Stimulated activated naive CD4-positive, alpha-beta T cell treated with Interleukin-2 at 50 U/mL for 16 hours (primary cell): ENCODE measurements around the gene MKRN2OS.

Experiments used
- DNase-seq: peaks from one replicate; lab custom pipeline; 2025; lab: John Stamatoyannopoulos, UW

Gene MKRN2OS, protein sequence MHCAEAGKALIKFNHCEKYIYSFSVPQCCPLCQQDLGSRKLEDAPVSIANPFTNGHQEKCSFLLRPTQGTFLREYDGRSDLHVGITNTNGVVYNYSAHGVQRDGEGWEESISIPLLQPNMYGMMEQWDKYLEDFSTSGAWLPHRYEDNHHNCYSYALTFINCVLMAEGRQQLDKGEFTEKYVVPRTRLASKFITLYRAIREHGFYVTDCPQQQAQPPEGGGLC

DNA sequence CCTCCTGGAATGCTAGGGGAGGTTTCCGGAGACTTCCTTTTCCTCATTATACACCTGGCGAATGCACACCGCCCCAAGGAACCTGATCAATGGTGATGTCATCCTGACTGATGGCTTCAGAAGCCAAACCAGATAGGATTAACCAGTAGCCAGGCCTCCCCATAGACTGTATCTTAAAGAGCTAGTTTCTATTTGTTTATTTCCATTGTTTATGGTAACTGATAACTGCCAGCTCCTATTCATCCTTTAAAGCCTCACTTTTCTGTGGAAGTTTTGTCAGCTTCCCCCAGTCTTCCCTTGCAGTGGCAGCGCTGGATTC, at the start of gene MKRN2OS:
Gene MKRN2OS, minus strand, starts transcription at position 27 of the 319 bp plus-strand sequence. CDS start 35 bp downstream, outside the sequence.
- no peak for DNase-seq

DNA sequence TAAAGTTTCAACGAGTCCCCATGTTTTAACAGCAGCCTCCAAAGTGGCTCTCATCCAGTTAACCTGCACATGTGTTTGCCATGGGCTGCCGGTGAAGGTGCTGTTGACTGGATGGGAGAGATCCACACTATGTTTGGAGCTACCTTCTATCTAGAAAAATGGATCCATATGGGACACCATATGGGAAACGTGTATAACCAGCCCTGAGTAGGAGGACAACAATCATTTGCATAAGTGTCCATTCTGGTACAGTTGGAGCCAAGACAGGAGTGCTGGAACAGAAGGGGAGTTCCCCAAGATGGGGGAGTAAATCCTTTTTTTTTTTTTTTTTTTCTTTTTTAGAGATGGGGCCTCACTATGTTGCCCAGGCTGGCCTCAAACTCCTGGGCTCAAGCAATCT, 48.2 kb upstream of the MKRN2OS start:
- DNase-seq = no peak

DNA sequence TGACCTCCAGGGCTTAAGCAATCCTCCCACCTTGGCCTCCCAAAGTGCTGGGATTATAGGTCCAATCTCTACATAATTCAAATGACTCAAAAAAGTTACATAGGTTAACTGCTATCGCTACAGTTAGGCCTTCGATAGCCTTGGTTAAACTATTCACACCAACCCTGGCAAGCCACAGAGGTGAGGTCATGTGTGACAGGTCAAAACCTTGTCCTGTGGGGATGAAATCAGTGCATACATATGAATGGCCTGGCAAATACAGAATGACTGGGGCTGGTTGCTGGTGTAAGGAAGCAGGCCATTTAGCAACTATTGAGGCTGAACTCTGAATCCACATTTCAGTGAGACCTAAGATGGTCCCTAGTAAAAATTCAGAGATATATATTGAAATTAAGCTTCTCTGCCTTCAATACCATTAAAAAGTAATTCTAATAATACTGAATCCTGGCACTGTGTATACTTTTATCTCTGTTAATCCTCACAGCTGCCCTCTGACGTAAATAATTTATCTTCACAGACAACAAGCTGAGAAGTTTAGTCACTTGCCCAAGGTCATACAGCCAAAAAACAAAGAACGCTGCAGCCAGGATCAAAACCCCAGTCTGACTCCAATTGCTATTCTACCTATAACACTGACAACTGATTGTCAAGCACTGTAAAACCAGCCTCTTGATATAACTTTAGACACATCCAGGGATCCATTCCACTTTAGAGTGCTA, 46.9 kb upstream of the MKRN2OS start:
- DNase-seq = no peak

DNA sequence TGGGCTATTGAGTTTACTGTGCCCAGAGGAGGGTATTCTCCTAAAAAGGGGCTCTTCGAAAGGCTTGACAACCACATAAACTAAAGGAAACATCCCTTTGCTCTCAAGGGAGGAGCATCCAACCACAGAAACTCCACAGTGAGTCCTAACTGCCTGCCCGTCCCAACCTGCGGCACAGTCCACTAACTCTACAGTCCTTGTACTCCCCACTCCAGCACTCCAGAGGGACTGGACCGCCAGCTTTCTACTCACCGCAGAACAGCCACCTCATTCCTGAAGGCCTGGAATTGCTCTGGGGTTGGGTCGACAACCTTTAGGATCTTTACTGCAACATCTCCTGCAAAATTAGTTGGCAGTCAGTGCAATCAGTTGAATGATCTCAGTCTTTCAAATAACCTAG, 46.2 kb upstream of the MKRN2OS start:
- DNase-seq = no peak

DNA sequence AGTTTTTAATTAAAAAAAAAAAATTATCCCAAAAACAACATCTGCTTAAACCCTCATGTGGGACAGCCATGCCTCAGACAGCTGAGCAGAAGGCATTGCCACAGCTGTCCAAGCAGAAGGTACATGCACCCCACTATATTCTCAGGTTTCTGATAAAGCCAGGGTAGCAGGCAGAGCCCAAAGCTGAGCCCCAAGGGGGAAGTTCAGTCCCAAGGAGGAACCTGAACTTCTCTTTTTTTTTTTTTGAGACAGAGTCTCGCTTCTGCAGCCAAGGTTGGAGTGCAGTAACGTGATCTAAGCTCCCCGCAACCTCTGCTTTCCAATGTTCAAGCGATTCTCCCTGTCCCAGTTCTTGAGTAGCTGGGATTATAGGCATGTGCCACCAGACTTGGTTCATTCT, 44.8 kb upstream of the MKRN2OS start:
- no peak for DNase-seq

DNA sequence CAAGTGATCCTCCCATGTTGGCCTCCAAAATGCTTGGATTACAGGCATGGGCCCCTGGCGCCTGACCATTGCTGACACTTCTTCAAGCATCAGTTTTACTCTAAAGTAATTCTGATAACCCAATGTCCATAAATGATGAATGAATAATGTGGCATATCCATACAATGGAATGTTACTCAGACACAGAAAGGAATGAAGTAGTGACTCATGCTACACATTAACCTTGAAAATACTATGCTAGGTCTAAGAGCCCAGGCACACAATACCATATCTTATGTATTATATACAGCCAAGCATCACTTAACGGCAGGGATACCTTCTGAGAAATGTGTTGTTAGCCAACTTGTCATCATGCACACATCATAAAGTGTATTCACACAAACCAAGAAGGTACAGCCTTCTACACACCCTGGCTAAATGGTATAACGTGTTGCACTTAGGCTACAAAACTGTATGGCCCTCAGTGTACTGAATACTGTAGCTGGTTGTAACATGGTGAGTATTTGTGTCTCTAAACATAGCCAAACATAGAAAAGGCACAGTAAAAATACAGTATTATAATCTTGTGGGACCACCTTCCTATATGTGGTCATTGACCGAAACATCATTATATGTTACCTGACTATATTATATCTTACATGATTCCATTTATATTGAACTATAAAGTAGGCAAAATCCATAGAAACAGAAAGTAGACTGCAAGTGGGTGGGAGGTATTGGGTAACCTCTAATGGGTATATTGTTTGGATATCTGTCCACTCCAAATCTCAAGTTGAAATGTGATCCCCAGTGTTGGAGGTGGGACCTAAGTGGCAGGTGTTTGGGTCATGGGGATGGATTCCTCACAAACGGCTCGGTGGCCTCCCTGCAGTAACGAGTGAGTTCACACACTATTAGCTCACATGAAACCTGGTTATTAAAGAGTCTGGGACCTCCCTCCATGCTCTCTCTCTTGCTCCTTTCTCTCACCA, 43.0 kb upstream of the MKRN2OS start:
- no peak for DNase-seq

DNA sequence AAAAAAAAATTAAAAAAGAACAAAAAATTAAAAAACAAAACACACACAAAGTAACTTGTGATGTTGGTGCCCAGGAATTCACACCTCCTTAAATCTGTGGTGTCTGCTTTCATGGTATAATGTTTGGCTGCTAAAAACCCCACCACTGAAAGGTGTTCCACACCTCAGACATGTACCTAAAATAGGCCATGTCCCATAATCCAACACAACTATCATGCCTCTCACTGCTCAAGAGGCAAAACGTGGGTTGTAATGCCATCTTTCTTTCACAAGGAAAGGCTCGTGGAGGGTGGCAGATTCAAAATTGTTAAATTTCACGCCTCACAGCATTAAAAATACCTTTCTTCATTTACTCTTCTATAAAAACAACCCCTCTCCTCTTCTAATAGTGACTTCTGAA, 41.1 kb upstream of the MKRN2OS start:
- no peak for DNase-seq

DNA sequence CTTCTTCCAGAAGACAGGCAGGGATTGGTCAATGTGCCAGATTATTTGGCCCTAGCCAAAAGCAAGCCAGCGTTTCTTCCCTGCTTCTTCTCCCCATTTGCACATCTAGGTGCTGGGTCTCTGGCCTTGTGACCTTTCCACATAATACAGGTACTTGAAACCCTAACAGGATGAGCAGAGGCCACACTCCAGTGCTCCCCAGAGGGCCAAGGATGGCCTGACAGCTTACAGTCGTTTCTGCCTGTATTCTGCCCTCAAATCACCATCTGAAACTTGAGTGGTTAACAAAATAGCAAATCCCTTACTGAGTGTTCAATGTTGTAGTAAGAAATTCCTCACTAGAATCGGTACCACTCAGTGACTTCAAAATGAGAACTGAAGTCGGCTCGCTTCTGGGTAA, 40.7 kb upstream of the MKRN2OS start:
- DNase-seq = no peak

DNA sequence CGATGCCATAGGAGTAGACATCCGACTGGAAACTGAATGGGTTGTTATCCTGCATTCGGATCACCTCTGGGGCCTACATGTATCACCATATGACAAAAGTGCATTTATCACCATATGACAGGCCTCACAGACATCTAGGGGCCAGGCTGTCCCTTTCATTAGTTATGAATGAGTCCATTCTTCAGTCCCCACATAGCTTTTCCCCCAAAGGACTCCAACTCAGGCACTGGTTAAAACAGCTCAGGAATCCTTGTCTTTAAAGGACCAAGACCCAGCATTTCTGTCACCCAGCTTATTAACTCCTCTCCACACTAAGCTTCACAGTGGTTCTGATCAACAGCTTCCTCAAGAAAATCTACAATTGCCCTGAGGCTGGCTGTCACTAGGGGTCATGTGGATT, 39.9 kb upstream of the MKRN2OS start:
- no peak for DNase-seq

DNA sequence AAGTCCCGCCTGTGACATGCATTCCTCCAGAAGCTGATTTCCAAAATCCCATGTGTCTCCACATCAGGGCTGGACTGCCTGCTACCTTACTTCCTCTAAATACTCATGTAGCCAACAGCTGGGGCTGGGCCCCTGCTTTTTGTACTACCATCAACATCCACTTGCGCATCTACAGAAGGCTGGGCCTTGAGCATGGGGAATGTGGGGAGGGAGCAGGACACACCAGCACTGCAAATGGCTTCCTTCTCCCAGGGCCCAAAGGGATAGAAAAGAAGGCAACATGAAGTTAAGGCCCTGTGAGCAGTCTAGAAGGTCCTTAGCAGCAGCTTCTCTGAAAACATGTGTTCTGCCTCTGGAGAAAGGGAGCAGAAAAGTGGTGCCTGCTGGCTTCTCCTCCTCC, 38.8 kb upstream of the MKRN2OS start:
- DNase-seq = no peak

DNA sequence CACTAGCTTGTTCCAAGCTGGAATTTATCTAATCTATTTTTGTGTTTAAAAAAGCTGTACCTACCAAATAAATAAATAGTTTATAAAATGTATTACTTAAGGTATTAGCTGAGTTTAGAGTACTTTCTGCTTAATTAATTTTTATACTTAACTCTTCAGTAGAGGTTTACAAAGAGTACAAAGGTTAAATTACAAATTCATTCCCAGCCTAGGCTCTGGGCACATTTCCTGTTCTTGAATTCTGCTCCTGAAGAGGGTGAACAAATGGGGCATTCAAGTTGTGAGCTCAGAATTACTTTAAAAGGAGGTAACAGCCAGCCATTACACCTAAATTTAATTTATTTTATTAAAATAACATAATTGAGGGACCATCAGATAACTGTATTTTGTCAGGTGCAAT, 38.0 kb upstream of the MKRN2OS start:
- DNase-seq = no peak

DNA sequence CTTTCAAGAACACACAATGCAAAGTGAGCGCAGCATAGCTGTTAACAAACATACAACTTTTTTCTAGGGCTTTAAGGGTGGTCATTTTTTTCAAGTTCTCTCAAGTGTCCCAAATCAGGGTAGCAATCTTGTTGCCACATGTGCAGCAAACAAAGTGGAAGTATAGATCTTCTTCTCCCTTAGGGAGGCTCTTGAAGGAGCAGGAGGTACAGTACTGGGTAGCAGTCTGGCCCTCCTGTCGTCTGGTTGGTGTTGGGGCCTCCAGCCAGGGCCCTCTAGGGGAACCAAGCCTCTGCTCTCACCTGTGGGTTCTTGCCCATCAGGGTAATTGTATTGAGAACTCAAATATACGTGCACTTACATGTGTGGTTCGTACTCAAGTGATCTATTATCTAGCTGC, 37.4 kb upstream of the MKRN2OS start:
- DNase-seq = no peak

DNA sequence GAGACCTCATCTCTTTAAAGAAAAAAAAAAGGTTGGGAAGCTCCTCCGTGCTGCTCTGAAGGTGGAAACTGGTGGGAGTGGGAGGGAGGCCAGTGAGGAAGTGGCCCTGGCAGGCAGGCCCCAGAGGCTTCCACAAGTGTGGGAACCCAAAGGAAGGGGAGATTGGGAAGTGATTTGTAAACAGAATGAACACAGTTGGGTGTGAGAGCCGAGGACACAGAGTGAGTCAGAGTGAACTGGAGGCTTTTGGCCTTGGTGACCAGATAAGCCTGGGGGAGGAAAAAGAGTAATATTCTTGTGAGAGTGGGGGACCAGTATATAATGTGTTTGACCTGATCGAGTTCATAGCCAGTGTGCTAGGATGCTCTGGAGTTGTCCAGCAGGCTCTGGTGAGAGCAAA, 34.6 kb upstream of the MKRN2OS start:
- no peak for DNase-seq

DNA sequence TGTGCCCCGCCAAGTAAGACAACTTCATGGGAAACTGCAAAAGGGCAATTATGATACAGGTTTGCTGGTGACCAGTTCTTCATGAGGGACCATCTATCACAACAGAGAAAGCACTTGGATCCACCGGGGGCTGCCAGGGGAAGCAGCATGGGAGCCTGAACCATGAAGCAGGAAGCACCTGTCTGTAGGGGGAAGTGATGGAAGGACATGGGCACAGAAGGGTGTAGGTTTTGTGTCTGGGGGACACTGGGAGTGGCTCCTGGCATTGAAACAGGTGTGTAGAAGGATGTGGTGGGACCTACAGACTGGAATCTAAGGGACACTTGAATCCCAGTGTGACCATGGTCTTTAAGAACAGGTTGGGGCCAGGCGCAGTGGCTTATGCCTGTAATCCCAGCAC, 34.2 kb upstream of the MKRN2OS start:
- DNase-seq = no peak

DNA sequence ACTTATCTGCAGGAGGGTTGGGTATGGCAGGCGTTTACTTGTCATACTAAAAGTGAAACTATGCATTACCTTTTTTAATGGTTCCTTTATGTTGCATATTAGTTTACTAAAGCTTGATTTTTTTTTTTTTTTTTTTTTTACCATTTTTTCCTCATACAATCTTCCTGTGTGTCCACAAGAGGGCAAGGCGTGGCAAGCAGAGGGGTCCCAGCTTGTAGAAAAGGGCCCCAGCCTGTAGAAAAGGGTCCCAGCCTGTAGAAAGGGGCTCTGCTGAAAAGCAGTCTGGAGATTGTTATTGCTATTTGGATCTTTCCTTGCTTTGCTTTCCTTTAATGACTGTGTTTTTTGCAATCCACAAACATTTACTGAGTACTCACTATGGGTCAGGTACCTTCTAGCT, 33.4 kb upstream of the MKRN2OS start:
- DNase-seq = no peak

DNA sequence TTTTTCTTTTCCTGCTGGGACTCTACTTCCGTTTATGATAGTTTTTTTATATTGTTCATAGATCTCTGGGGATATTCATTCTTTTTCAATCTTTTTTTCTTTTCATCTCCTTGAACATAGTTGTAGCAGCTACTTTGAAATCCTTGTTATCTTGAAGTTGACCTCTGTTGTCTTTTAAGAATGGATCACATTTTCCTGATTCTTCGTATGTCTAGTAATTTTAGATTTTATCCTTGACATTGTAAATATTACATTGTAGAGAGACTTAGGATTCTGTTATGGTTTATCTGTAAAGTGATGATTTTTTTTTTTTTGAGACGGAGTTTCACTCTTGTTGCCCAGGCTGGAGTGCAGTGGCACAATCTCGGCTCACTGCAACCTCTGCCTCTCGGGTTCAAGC, 32.1 kb upstream of the MKRN2OS start:
- DNase-seq = no peak

DNA sequence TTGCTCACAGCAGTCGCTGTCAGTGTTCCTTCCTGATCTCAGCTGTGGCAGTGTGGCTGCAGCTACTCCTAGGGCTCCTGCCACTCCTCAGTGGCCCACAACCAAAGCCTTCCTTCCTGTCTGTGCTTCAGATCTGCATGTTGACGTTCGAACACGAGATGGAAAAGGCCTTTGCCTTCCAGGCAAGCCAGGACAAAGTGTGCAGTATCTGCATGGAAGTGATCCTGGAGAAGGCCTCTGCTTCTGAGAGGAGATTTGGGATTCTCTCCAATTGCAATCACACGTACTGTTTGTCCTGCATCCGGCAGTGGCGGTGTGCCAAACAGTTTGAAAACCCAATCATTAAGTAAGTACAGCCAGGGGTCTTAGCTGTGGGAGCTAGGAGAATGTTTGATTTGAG, 29.4 kb upstream of the MKRN2OS start:
- no peak for DNase-seq

DNA sequence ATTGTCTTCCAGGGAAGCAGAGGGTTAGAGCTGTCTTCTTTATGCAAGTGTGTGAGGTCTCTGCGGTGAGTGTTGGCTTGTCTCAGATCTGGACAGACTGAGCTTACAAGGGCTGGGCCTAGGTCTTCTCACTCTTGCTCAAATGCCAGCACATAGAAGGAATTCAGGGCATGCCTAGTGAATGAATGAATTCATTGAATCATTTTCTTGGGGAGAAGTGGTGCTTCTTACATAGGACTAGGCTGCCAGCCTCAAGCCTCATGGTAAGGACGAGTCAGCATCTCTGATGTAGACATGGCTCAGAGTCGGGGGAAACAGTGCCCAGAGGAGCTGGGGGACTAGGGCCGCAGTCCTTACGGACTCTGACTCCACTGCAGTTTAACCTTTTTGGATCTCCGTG, 28.8 kb upstream of the MKRN2OS start:
- DNase-seq = no peak

DNA sequence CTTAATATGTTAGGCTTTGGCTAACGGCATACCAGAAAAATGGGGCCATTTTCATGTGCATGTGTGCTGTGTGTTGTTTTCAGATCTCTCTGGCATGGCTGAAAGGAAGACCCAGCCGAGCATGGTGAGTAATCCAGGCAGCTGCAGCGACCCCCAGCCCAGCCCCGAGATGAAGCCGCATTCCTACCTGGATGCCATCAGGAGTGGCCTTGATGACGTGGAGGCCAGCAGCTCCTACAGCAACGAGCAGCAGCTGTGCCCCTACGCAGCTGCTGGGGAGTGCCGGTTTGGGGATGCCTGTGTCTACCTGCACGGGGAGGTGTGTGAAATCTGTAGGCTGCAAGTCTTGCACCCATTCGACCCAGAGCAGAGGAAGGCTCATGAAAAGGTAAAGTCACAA, 26.7 kb upstream of the MKRN2OS start:
- no peak for DNase-seq

DNA sequence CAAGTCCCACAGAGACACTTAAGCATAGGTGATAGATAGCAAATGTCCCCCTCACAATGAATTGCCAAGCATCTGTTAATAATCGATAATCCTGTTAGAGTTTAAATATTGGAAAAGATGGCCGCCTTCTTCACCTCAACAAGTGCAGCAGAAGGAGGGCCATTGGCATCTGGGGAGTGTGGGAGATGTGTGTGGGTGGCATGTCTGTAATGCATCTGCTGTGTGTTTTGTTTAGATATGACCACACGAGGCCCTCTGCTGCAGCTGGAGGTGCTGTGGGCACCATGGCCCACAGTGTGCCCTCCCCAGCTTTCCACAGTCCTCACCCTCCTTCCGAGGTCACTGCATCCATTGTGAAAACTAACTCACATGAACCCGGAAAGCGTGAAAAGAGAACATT, 24.5 kb upstream of the MKRN2OS start:
- DNase-seq = no peak

DNA sequence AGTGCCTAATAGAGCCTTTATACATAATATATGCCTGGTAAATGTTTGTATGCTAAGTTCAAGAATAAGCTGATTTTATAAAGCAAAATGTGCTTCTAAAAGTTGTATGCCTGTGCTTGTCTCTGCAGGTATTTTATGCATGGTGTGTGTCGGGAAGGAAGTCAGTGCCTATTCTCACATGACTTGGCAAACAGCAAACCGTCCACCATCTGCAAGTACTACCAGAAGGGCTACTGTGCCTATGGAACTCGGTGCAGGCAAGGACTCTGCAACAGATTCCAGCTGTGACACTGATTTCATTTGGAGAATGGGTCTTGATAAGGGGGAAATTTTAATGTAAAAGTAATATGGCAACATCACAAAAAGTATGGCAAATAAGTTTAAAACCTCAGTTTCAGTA, 23.4 kb upstream of the MKRN2OS start:
- no peak for DNase-seq

DNA sequence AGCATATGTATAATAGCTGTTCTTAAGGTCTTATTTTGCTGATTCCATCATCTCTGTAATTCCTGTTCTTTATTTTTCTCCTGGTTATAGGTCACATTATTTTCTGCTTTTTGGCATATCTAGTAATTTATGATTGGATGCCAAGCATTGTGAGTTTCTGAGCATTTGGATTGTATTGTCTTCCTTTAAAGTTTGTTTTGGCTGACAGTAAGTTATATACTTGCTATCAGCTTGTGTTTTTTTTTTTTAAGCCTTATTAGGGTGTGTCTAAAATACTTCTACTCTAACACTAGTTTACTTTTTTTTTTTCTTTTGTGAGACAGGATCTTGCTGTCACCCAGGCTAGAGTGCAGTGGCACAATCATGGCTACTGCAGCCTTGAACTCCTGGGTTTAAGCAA, 21.7 kb upstream of the MKRN2OS start:
- DNase-seq = no peak

DNA sequence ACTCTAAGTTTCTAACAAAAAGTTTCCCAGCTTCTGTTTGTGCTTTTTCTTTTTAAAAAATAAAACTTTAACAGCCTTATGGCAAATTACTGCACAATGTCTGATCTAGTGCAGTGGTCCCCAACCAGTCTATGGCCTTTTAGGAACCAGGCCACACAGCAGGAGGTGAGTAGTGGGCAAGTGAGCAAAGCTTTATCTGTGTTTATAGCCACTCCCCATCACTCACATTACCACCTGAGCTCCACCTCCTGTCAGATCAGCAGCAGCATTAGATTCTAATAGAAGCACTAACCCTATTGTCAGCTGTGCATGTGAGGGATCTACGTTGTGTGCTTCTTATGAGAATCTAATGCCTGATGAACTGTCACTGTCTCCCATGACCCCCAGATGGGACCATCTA, 17.2 kb upstream of the MKRN2OS start:
- DNase-seq = no peak
